HFFc6 (cell line): Measurements from ENCODE around the gene HS3ST4. TPM values are rescaled to one million over a fixed set of nuclear protein-coding genes. Genes with fewer than 3 reads are reported as not detected.

Experiments
- DNase-seq: peaks from one replicate; pipeline ENCODE4 v3.0.0-alpha.2; 2018
- H3K27ac Mint-ChIP-seq: 2 replicates; pipeline ENCODE4 v1.8.0; 2020; ENCODE audit warnings: mild to moderate bottlenecking, mixed read lengths
- H3K27me3 Mint-ChIP-seq: 2 replicates; pipeline ENCODE4 v1.8.0; 2021; ENCODE audit warnings: mild to moderate bottlenecking, moderate library complexity, mixed read lengths; ENCODE audit not compliant: insufficient read depth
- H3K36me3 Mint-ChIP-seq: 2 replicates; pipeline ENCODE4 v1.8.0; 2021; ENCODE audit warnings: low read depth, mixed read lengths
- H3K4me1 Mint-ChIP-seq: 2 replicates; pipeline ENCODE4 v1.8.0; 2020; ENCODE audit warnings: low read depth, mixed read lengths
- H3K4me3 Mint-ChIP-seq: 2 replicates; pipeline ENCODE4 v1.8.0; 2020; ENCODE audit warnings: mild to moderate bottlenecking, moderate library complexity, mixed read lengths
- H3K9me3 Mint-ChIP-seq: 2 replicates; pipeline ENCODE4 v1.8.0; 2020; ENCODE audit warnings: mild to moderate bottlenecking, mixed read lengths
- total RNA-seq, 6 experiments: library from RNA; stranded (reverse); fragmentation: NEBNext Ultra II Directional; extraction: Animal tissue kit (Norgen Biotek cat#: 25700); gene quantifications; 2 replicates in 1 of 6; 3 replicates in 5 of 6; pipeline ENCODE4 v1.2.3, GENCODE V29; 2021
- TF ChIP-seq, protein P1 (sequence below): fragments of 200-600 bp; sonication (generic); IDR thresholded peaks from 2 replicates; pipeline ENCODE4 v1.5.0; 2021; ENCODE audit warnings: antibody characterized with exemption, mild to moderate bottlenecking

Gene HS3ST4
- total RNA-seq, 6 experiments from 2014 or later: not detected

DNA sequence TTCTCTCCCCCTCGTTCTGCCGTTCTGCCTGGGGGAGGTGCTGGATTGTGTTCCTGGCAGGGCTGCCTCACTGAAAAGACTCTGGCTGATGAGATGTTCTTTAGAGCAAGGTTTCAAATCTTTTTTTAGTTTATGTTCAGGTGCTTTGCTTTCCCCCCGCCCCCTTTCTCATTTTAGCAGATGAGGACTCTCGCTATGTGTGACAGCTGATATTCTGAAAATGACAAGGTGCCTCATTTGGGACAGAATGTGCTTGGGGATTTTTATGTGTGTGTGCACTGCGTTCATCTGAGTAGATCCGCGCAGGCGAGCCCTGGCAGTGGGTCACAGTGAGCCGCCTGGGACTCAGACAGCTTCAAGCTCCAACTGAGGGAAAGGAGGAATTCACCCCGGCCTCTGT is 205.9 kb downstream of the HS3ST4 start:
- no peak for DNase-seq
- Mint-ChIP-seq H3K27me3 (no peaks in the 10 kb centered on the region; the same call in 1 of the 2 replicates), H3K9me3 (peaks cover 24% of the 10 kb centered on the region), H3K4me3 (no peak overlapping the region), H3K27ac (no peak overlapping the region), H3K4me1 (no peaks in the 10 kb centered on the region), H3K36me3 (no peaks in the 10 kb centered on the region; the same call in 1 of the 2 replicates)
- TF ChIP-seq, protein P1, sequence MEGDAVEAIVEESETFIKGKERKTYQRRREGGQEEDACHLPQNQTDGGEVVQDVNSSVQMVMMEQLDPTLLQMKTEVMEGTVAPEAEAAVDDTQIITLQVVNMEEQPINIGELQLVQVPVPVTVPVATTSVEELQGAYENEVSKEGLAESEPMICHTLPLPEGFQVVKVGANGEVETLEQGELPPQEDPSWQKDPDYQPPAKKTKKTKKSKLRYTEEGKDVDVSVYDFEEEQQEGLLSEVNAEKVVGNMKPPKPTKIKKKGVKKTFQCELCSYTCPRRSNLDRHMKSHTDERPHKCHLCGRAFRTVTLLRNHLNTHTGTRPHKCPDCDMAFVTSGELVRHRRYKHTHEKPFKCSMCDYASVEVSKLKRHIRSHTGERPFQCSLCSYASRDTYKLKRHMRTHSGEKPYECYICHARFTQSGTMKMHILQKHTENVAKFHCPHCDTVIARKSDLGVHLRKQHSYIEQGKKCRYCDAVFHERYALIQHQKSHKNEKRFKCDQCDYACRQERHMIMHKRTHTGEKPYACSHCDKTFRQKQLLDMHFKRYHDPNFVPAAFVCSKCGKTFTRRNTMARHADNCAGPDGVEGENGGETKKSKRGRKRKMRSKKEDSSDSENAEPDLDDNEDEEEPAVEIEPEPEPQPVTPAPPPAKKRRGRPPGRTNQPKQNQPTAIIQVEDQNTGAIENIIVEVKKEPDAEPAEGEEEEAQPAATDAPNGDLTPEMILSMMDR: no peak

DNA sequence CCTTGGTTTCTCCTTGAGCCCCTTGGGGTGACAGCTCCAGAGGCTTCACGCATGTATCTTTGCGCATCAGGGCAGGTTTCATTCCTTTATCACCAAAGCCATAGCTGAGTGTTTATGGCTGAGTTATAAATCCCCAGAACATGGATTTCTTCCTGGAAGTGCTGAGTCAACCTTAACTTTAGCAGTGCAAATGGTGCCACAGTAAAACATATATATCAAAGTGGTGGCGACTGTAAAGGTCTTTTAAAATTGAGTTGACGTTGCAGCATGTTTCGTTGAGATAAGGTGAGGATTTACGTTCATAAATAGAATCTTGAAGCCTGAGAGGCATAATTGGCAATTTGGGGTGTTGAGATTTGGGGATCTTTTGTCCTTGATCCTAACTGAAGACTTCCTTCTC is 214.1 kb downstream of the HS3ST4 start:
- H3K9me3 Mint-ChIP-seq: peaks cover 40% of the 10 kb centered on the region
- no peaks in the 10 kb centered on the region for H3K36me3 Mint-ChIP-seq
- no peak overlapping the region for H3K4me3 Mint-ChIP-seq
- TF ChIP-seq, protein P1: no peak
- DNase-seq: no peak
- H3K27me3 Mint-ChIP-seq: no peaks in the 10 kb centered on the region; the same call in 1 of the 2 replicates
- no peaks in the 10 kb centered on the region for H3K4me1 Mint-ChIP-seq
- no peak overlapping the region for H3K27ac Mint-ChIP-seq

DNA sequence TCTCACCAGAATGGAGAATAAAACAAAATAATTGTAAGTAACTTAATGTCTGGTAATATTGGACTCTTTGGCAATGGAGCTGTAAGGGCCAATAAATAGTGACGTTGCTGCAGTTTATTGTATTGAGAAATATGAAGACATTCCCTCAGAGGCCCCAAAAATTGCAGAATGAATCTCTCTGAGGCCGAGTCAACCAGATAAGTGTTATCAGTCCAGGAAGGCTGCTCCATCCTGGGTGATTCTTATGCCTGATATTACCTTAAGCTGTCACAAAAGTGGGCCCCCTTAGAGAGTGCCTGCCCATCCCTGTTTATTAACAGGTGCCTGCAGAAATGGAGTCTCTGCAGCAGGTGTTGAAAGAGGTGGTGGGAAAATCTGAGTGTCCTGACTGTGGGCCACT is 219.2 kb downstream of the HS3ST4 start:
- Mint-ChIP-seq H3K36me3 (no peaks in the 10 kb centered on the region), H3K27ac (no peak overlapping the region), H3K4me1 (no peaks in the 10 kb centered on the region), H3K27me3 (no peaks in the 10 kb centered on the region), H3K4me3 (no peak overlapping the region), H3K9me3 (peaks cover 18% of the 10 kb centered on the region)
- DNase-seq: no peak
- TF ChIP-seq, protein P1: no peak

DNA sequence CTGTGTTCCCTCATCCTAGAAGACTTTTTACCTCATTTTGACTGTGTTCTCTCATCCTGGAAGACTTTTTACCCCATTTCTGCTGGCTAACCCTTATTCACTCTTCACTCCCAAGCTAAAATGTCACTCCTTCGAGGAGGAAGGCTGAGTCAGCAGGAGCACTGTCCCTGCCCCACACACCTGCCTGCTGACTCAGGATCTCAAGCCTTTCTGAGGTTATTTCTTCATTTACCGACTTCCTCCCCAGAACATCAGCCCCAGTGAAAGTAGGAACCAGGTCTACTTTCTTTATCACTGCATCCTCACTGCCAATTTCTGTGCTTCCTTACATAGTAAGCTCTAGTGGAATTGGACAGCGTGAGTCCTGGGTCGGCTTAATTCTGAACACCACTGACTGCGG is 220.6 kb downstream of the HS3ST4 start:
- Mint-ChIP-seq H3K4me3 (no peak overlapping the region), H3K36me3 (no peaks in the 10 kb centered on the region), H3K9me3 (peaks cover 26% of the 10 kb centered on the region), H3K4me1 (no peaks in the 10 kb centered on the region), H3K27ac (no peak overlapping the region), H3K27me3 (no peaks in the 10 kb centered on the region; the same call in 1 of the 2 replicates)
- TF ChIP-seq, protein P1: no peak
- no peak for DNase-seq

DNA sequence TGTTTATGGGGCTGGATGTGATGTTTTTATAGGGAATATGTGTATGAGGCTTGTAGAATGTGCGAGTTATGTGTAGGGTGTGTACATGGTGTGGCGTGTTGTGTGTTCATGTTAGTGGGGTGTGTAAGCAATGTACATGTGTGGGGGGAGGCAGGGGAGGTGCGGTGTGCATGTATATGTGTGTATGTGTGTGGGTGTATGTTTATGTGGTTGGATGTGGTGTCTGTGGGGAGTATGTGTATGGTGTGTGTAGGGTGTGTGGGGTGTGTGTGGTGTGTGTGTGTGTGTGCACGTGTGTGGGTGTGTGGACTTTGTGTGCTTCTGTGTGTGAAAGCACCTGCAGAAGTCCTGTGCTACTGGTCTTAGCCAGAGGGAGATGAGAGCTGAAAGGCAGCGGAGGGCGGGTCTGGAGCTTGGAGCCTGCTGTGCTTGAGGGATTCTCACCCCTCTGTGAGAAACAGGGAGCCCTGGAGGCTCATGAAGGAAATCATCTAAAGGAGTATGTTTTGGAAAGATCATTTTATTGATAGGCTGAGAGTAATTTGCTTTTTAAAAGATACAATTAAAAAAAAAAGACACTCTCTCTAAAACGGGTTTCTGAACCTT is 222.7 kb downstream of the HS3ST4 start:
- H3K9me3 Mint-ChIP-seq: peaks cover 28% of the 10 kb centered on the region
- H3K27me3 Mint-ChIP-seq: no peaks in the 10 kb centered on the region; the same call in 1 of the 2 replicates
- no peak overlapping the region for H3K4me3 Mint-ChIP-seq
- H3K36me3 Mint-ChIP-seq: no peaks in the 10 kb centered on the region
- no peak overlapping the region for H3K27ac Mint-ChIP-seq
- TF ChIP-seq, protein P1: no peak
- H3K4me1 Mint-ChIP-seq: no peaks in the 10 kb centered on the region
- DNase-seq: no peak
